ENCODE measurements around the gene NXPE2.

The NXPE2 gene

GRCh38 chr11:114745150-114745671, 66.9 kb downstream of the NXPE2 start:
- DNase-seq, result no peak

GRCh38 chr11:114746013-114746412, 67.7 kb downstream of the NXPE2 start:
- DNase-seq, result no peak

Data from nucleus accumbens (tissue), 56 donors.